Mucosa of gallbladder (tissue), 1 donor: ENCODE results near the gene ROPN1B. TPM values are rescaled to one million over a fixed set of nuclear protein-coding genes. Genes with fewer than 3 reads are reported as not detected.
"Not testable (repeated sequence)": the region's sequence is repeated elsewhere in the genome, so short reads cannot be mapped to it uniquely, and the experiment has no call there.

Experiments
- DNase-seq: peaks from one replicate; pipeline ENCODE4 v3.0.0-alpha.2; 2020; ENCODE audit warnings: low spot score
- total RNA-seq: library from RNA; stranded (reverse); gene quantifications from one replicate; pipeline ENCODE4 v1.2.1, GENCODE V29; 2021
- donor health status: DM: no; HTN: no; CAD: no.

Gene ROPN1B
- total RNA-seq, 1 donor from 2014 or later = not detected

DNA sequence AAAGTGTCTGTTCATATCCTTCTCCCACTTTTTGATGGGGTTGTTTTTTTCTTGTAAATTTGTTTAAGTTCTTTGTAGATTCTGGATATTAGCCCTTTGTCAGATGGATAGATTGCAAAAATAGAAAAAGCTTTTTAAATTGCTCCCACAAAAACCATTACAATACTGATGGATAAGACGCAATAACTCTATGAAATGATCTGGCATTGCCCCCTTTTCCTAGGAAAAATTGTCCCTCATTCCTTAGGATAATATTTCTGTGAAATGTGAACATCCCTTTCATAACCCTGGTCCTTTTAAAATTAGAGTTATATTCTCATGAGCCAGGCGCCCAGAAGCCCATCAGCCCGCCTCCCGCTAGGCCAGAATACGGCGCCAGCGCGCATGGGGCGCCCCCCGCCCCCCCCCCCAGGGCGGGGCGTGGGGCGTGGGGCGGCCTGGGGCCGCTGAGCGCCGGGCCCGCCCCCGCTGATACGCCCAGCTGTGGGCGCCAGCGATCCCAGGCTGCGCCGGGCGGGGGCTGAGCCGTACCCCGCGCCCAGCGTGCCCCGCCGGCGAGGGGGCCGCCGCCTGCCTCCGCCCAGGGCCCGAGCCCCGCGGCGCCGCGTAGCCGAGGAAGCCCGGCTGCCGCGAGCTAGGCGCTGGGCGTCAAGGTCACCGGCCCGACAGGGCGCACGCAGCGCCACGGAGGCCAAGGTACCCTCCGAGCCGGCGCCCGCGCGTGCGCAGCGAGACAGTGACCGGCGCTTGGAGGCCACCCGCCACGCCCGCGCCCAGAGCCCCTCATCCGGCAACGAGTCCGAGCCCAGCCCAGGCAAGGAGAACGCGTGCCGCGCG, 11.1 kb upstream of the ROPN1B start:
- DNase-seq = no peak

- DNase-seq = no peak
Measured at GRCh38 chr3:125958511-125959316, 10.3 kb upstream of the ROPN1B start.

DNA sequence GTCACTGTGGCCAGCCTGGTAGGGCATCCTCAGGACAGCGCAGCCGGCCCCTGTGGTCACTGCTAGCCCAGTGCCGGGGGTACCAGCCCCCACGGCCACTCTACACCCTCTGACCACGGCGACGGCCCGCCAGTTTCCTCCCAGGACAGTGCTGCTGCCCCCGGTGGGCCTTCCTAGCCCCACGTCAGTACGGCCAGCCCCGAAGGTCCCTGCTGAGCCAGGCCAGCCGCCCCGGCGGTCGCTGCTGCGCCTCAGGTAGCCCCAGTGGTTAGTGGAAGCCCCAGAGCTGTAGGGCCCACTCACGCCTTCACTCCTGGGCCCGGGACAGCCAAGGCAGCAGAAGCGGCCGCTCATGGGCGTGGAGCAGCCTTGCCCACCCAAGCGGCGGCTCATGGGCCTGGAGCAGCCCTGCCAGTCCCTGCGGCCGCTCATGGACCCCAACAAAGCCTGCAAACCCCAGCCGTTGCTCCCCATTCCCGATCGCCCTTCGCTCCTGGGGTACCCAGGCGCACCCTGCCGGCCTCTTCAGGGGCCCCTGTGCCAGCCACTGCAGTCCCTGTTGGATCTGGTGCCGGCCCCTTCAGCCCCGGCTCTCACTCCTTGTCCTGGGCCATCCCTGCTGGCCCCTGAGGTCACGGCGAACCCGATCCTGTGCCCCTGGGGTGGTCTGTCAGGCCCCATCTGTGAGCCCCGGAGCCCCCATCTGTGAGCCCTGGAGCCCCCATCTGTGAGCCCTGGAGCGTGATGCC, 9.5 kb upstream of the ROPN1B start:
- DNase-seq = no peak

DNA sequence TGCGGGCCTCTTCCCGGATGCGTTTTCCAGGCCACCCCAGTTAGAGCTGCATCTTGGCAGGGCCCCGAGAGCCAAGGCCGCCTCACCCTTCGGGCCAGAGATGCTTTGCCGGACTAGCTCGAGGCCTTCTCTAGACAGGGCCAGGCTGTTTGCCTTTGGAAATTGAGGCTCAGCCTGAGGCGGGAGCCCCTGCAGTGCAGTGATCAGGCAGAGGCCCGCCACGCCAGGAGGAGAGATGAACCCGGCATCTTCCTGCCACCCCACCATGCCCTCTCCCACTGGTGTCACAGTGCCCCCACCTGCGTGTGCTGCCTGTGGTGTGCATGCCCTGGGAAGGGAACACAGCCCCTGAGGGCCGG, 8.9 kb upstream of the ROPN1B start:
- no peak for DNase-seq

GRCh38 chr3:125960456-125961288, 8.3 kb upstream of the ROPN1B start:
- no peak for DNase-seq

GRCh38 chr3:125961289-125961589, 7.7 kb upstream of the ROPN1B start:
- no peak for DNase-seq

DNA sequence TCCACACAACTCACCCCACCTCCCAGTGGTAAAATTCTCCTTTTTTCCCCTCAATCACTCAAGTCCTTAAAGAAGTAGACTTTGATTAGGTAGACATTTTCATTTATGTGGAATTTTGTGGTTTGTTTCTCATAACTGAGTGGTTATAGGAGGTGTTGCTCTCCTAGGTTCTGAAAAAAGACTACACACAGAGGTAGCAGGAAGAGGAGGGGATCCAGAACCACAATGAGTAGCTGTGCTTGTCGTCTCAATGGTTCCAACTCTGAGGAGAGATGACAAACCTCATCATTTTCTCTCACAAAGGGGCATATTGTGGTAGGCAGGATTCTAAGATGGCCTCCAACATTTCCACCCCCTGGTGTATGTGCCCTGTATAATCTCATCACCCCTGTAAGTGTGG, 5.1 kb upstream of the ROPN1B start:
- not testable (repeated sequence) for DNase-seq

GRCh38 chr3:125965505-125965904, 3.5 kb upstream of the ROPN1B start:
- no peak for DNase-seq

GRCh38 chr3:125967156-125967555, 1.8 kb upstream of the ROPN1B start:
- no peak for DNase-seq

- not testable (repeated sequence) for DNase-seq
Measured at GRCh38 chr3:125968121-125968520, 857 bp upstream of the ROPN1B start.

DNA sequence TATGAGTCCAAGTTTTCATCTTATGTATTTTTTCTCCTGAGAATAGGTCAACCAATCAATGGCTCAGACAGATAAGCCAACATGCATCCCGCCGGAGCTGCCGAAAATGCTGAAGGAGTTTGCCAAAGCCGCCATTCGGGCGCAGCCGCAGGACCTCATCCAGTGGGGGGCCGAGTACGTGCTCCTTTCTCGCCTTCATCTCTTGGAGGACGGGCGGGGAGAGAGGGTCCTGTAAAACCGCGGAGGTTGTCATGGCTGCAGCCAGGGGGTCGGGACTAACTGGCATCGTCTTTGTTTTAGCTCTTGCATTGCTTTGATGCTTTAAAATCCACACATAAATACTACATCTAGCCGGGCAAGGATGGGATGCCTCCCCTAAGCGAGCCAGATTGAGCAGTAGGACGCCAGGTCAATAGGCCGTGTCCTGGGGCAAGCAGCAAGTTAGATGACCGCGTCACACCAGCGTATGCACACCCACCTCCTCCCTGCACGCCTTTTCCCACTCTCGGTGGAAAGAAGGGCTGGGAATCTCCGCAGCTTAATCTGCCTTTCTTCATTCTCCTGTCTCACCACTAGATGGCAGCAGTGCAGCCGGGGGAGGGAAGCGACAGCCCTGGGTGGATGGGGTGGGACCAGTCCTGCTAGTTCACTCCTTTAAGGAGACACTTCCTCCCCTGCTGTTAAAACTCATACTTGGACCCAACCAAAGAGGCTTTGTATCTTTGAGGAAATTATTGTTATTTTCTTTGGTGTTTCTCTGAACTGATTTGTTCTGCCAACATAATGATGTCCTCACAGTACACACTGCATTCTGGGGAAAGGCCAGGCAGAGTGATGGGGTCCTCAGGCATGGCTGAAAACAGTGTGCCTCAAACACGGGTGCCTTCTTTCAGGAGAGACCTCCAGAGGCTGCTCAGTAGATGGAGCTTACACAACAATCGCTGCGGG, 3.3 kb downstream of the ROPN1B start:
- DNase-seq = not testable (repeated sequence)

- not testable (repeated sequence) for DNase-seq
Measured at GRCh38 chr3:125975245-125976002, 6.4 kb downstream of the ROPN1B start.

DNA sequence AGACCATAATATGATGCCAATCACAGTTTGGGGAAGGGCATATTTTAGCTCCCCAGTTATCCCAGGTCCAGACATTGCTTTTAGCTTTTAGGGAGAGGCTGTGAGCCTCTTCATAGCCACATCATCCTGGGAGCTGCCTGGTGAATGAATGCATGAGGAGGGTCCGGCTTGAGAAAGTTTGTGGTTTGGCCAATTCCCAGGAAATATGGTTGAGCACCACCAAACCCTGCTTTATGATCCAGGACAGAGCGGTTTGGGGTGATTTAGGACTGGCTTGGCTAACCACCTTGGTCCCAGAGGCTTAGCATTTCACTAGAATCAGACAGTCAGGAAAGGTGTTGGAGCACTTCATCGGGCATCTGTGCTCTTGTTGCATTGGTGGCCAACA, 7.0 kb downstream of the ROPN1B start:
- DNase-seq = not testable (repeated sequence)

- DNase-seq = not testable (repeated sequence)
Measured at GRCh38 chr3:125977104-125977503, 8.1 kb downstream of the ROPN1B start.

GRCh38 chr3:125984951-125985350, 16.0 kb downstream of the ROPN1B start:
- not testable (repeated sequence) for DNase-seq

DNA sequence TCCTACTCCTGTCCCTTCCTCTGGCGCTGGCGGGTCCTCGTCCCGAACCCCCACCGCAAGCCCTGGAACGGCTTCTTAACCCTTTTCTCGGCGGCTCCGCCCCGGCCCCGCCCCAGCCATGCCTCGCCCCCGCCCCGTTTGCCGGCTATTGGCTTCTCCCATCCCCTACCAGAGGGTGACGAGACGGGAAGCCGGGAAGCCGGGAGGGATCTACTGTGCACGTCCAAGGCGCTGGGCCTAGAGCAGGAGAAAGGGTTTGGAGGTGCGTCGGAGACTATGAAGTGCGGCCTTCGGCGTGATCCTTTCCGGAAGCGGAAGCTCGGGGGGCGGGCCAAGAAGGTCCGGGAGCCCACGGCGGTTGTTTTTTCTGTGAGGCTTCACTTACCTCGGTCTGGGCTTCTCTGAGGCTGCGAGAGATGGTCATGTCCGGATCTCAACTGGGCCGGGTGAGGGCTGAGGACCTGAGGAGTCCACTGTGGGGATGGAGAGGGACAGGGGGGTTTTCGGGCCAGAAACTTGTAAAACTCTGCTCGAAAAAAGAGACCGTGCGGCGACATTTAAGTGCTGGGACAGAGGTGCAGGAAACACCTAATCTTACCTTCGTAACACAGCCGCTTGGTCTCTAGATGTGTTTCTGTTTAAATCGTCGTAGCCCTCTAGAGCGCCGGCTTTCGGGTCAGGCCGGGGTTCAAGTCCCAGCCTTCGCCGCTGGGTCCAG, 21.4 kb downstream of the ROPN1B start:
- DNase-seq = peak; percentile 67

DNA sequence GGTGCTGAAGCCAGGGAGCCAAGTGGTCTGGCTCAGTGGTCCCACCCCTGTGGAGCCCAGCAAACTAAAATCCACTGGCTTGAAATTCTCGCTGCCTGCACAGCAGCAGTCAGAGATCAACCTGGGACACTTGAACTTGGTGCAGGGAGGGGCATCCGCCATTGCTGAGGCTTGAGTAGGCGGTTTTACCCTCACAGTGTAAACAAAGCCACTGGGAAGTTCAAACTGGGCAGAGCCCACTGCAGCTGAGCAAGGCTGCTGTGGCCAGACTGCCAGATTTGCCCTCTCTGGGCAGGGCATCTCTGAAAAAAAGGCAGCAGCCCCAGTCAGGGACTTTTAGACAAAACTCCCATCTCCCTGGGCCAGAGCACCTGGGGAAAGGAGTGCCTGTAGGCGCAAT, 27.8 kb downstream of the ROPN1B start:
- DNase-seq = not testable (repeated sequence)

DNA sequence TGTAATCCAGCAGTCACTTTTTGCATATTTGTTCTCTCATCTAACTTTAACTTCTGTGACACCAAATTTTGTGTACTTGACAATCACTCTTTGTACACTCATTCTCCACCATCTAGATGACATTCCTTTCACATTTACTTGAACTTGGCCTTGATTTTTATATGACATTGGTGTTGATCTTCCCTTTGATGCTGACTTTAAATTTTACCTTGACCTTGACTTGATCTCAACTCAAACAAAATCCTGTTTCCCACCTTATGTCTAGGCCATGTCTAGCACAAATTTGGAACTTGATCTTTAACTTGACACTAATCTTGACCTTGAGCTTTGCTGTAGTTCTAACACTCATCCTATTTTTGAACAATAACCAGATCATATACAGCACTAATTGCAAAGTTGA, 33.2 kb downstream of the ROPN1B start:
- no peak for DNase-seq
